Lower leg skin (tissue), 4 donors: ENCODE results near the gene ANKRD18B. TPM values are rescaled to one million over a fixed set of nuclear protein-coding genes. Genes with fewer than 3 reads are reported as not detected.

Experiments
- total RNA-seq, 4 donors: library from RNA; depleted of rRNA; stranded (reverse); fragments of >200 nt; gene quantifications; one replicate each; pipeline ENCODE4 v1.1.0, GENCODE V29; 2016

Gene ANKRD18B
- total RNA-seq, 4 donors from 2014 or later: 2.5 to 8.9 (median 5.1) TPM

Other genes starting within 250 kb of the ANKRD18B start
- gene NFX1, start 233.7 kb upstream of the ANKRD18B start, total RNA-seq: 10 to 100 TPM; 39.3 to 53.6 (median 47.1) TPM
- 10 to 100 TPM in 2 of 4 donors, 1 to 10 TPM in 2; 2.7 to 20.7 (median 9.6) TPM for gene AQP7, start 121.7 kb upstream of the ANKRD18B start, total RNA-seq
- gene AQP3, start 76.7 kb upstream of the ANKRD18B start, total RNA-seq: 1,000 to 10,000 TPM in 2 of 4 donors, 100 to 1,000 TPM in 2; 728 to 1,697 (median 1,073) TPM
- gene NOL6, start 50.3 kb upstream of the ANKRD18B start, total RNA-seq: 10 to 100 TPM; 26.2 to 40.2 (median 31.5) TPM